Activated B cell treated with CpG ODN at 0.5 μM for 24 hours (primary cell): Measurements from ENCODE around the gene BRAF. TPM values are rescaled to one million over a fixed set of nuclear protein-coding genes. Genes with fewer than 3 reads are reported as not detected.

Experiments used
- ATAC-seq: fragments of 200-7000 bp; cut with Tn5 transposase; one replicate; pipeline ENCODE4 v1.10.0; 2021; ENCODE audit warnings: low read depth, mild to moderate bottlenecking, moderate library complexity
- CTCF ChIA-PET: fragments of 350-600 bp; sonication (Branson Sonifier 250); formaldehyde crosslinking; loops from one replicate; lab custom pipeline; 2021; ENCODE audit warnings: antibody characterized with exemption; lab: Charles Lee
- POLR2A ChIA-PET: fragments of 350-600 bp; sonication (Branson Sonifier 250); formaldehyde crosslinking; loops from one replicate; lab custom pipeline; 2021; ENCODE audit warnings: antibody characterized with exemption; lab: Charles Lee
- DNase-seq: peaks from one replicate; pipeline ENCODE4 v3.0.0; 2022
- H3K27ac Mint-ChIP-seq: one replicate; pipeline ENCODE4 v1.8.0; 2020; ENCODE audit warnings: mixed read lengths
- H3K27me3 Mint-ChIP-seq: one replicate; pipeline ENCODE4 v1.8.0; 2021; ENCODE audit warnings: mixed read lengths
- H3K36me3 Mint-ChIP-seq: one replicate; pipeline ENCODE4 v1.8.0; 2021; ENCODE audit warnings: low read depth, mixed read lengths
- H3K4me1 Mint-ChIP-seq: one replicate; pipeline ENCODE4 v1.8.0; 2021; ENCODE audit warnings: mixed read lengths
- H3K4me3 Mint-ChIP-seq: one replicate; pipeline ENCODE4 v1.8.0; 2020; ENCODE audit warnings: mild to moderate bottlenecking, mixed read lengths
- H3K9me3 Mint-ChIP-seq: one replicate; pipeline ENCODE4 v1.8.0; 2020; ENCODE audit warnings: mixed read lengths
- CTCF ChIP-seq: fragments of 200-600 bp; IDR thresholded peaks from one replicate; pipeline ENCODE4 v1.8.0; 2022; ENCODE audit warnings: antibody characterized with exemption, mild to moderate bottlenecking
- intact Hi-C: fragments of 100-400 bp; cut with micrococcal nuclease; formaldehyde crosslinking; loops from one replicate; pipeline ENCODE4 v1.15.1; 2024
- total RNA-seq: library from RNA; stranded (reverse); gene quantifications from 2 replicates; pipeline ENCODE4 v1.2.3, GENCODE V29; 2022

BRAF gene
- total RNA-seq, 1 donor from 2014 or later = 65.4 TPM

- CTCF ChIA-PET = no interaction called here
- no peaks in the 10 kb centered on the region for H3K9me3 Mint-ChIP-seq
- H3K27ac Mint-ChIP-seq = no peak overlapping the region
These were observed 13.0 kb downstream of the BRAF start for GRCh38 chr7:140911746-140912145.

DNA sequence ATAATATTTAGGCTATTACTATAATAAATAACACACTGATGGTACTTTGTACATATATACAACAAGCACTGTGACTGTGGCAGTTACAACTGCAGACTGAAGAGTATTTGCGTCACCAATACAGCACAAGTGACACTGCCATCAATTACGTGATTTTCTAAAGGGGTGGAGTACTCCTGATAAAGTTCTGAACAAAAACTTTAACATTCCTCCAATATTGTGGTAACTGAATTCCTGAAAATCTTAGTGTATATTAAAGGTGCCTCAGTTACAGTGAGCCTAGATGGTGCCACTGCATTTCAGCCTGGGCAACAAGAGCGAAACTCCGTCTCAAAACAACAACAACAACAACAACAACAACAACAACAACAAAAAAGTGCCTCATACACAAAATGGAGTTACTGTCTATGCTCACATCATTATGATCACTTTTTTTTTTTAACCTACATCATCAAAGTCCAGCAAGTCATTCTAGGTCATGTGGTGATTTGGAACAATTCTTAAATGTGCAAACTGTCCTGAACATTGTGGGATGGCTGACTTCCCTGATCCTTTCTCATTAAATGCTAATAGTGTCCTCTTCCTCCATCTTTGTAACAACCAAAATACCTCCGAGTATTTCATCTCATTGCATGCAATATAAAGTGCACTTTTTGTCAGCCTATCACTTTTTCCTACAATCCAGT is 15.1 kb downstream of the BRAF start:
- CTCF ChIA-PET = no interaction called here
- H3K4me1 Mint-ChIP-seq = peaks cover 50% of the 10 kb centered on the region

More at GRCh38 chr7:140911746-140912145, 13.0 kb downstream of the BRAF start:
- ATAC-seq = no peak
- H3K36me3 Mint-ChIP-seq = peaks cover 15% of the 10 kb centered on the region
- H3K27me3 Mint-ChIP-seq = no peaks in the 10 kb centered on the region
- no peak overlapping the region for H3K4me3 Mint-ChIP-seq
- no peak for DNase-seq
- intact Hi-C loops = no loop called here
- POLR2A ChIA-PET = interaction anchor here (1.2 kb wide), 1 partner anchor 32 kb away, joined by 6 read pairs; no protein-coding TSS in a partner anchor
- TF ChIP-seq CTCF = no peak
- peaks cover 55% of the 10 kb centered on the region for H3K4me1 Mint-ChIP-seq

DNA sequence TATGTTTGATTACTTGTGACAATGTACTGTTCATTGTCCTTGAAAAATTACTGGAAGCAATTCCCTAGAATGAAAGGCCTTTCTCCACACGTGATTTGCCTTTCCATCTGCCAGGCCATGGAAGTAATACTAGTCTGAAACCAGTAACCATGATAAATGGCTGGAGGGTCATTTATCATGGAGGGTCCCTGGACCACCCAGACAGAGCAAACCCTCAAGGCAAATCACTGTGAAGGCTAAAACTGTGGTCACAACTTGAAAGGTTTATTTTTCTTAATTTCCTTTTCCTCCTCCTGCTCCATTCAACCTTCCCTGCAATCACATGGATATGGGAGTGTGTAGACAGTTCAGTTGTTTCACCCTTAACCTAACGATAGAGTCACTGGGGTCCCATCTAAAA is 16.4 kb downstream of the BRAF start:
- ChIA-PET POLR2A (no interaction called here), CTCF (no interaction called here)
- Mint-ChIP-seq H3K4me3 (no peak overlapping the region), H3K4me1 (peaks cover 54% of the 10 kb centered on the region), H3K27ac (no peak overlapping the region), H3K36me3 (peaks cover 25% of the 10 kb centered on the region), H3K27me3 (no peaks in the 10 kb centered on the region), H3K9me3 (peaks cover 5% of the 10 kb centered on the region)
- intact Hi-C loops = no loop called here
- ATAC-seq (no peak), DNase-seq (no peak)
- TF ChIP-seq CTCF = no peak

More for the DNA sequence above, 15.1 kb downstream of the BRAF start:
- ATAC-seq (no peak), DNase-seq (no peak)
- intact Hi-C loops = no loop called here
- POLR2A ChIA-PET = no interaction called here
- H3K27me3 Mint-ChIP-seq = no peaks in the 10 kb centered on the region
- H3K36me3 Mint-ChIP-seq = peaks cover 18% of the 10 kb centered on the region
- H3K4me3 Mint-ChIP-seq = no peak overlapping the region
- H3K9me3 Mint-ChIP-seq = no peaks in the 10 kb centered on the region
- TF ChIP-seq CTCF = no peak
- no peak overlapping the region for H3K27ac Mint-ChIP-seq

DNA sequence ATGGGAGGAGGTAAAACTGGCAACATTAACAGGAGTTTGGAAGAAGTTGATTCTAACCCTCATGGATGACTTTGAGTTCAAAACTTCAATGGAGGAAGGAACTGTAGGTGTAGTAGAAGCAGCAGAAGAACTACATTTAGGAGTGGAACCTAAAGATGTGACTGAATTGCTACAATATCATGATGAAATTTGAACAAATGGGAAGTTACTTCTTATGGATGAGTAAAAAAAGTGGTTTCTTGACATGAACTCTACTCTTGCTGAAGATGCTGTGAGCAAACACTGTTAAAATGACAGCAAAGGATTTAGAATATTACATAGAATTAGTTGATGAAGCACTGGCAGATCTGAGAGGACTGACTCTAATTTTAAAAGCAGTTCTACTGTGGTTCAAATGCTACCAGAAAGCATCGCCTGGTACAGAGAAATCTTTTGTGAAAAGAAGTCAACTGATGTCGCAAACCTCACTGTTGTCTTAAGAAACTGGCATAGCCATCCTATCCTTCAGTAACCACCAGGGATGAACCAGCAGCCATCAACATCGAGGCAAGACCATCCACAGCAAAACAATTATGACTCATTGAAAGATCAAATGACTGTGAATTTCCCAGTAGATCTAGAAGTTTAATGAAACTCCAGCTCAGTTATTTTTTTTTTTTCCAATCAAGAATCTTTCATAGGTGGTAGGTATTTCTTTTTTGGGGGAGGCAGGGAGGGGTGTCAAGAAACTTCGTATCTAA is 20.8 kb downstream of the BRAF start:
- intact Hi-C loops = loop anchor here (2.0 kb wide), 3 partner anchors 13 to 21 kb away; partner anchors contain the start of gene BRAF
- DNase-seq (no peak), ATAC-seq (no peak)
- Mint-ChIP-seq H3K36me3 (peaks cover 18% of the 10 kb centered on the region), H3K27ac (peak overlapping the region; percentile 12), H3K9me3 (peaks cover 6% of the 10 kb centered on the region), H3K4me1 (peaks cover 69% of the 10 kb centered on the region), H3K27me3 (no peaks in the 10 kb centered on the region), H3K4me3 (no peak overlapping the region)
- CTCF ChIA-PET = no interaction called here
- TF ChIP-seq CTCF = no peak
- POLR2A ChIA-PET = no interaction called here
